A673 (cell line): ENCODE results near the gene ANKRD36.
"Not testable (repeated sequence)": the region's sequence is repeated elsewhere in the genome, so short reads cannot be mapped to it uniquely, and the experiment has no call there.

Experiments used
- CTCF ChIP-seq: fragments of 300-800, 200-600 bp; sonication (generic); conservative IDR thresholded peaks from 2 replicates; pipeline ENCODE4 v1.5.1; 2017; ENCODE audit warnings: low read depth, mild to moderate bottlenecking, antibody characterized with exemption, low read length, moderate library complexity, mixed read lengths
- EZH2 ChIP-seq: fragments of 200-600 bp; sonication (generic); IDR thresholded peaks from 2 replicates; pipeline ENCODE4 v1.6.1; 2017; ENCODE audit warnings: borderline replicate concordance, low read depth, mild to moderate bottlenecking, mixed read lengths, antibody characterized with exemption, low read length; ENCODE audit not compliant: poor library complexity, severe bottlenecking

- TF ChIP-seq CTCF, EZH2: not testable (repeated sequence)
These were observed 120.8 kb downstream of the ANKRD36 start for GRCh38 chr2:97233660-97234295.
